ENCODE measurements around the gene C5orf52. TPM values are rescaled to one million over a fixed set of nuclear protein-coding genes. Genes with fewer than 3 reads are reported as not detected.

The C5orf52 gene
- polyA plus RNA-seq, 2 of the 4 experiments (the other 2 are of a cell fraction) = not detected

GRCh38 chr5:157668356-157668755 is 3.0 kb upstream of the C5orf52 start (continued):
- TF ChIP-seq BCL3 (IDR thresholded peaks at IDR 0.05) (no peak), EP300 (IDR thresholded peaks at IDR 0.05) (no peak), MYC (IDR thresholded peaks at IDR 0.05; ENCODE audit: borderline replicate concordance, low read length) (no peak), NPAS2 (CRISPR knock-in tag; IDR thresholded peaks at IDR 0.05; ENCODE audit: borderline replicate concordance) (no peak), HOXB13 (CRISPR knock-in tag; IDR thresholded peaks at IDR 0.05; ENCODE audit: low read depth) (no peak), PBX3 (IDR thresholded peaks at IDR 0.05) (no peak), CBX8 (IDR thresholded peaks at IDR 0.05) (no peak), SREBF2 (IDR thresholded peaks at IDR 0.05) (no peak), EHMT2 (IDR thresholded peaks at IDR 0.05; ENCODE audit: low read depth) (no peak), PHF8 (IDR thresholded peaks at IDR 0.05; ENCODE audit: borderline replicate concordance, low read depth) (no peak)

GRCh38 chr5:157669701-157670097 is 1.6 kb upstream of the C5orf52 start:
- no peak for DNase-seq (ENCODE audit: low read depth in 1 of 2, low spot score in 1 of 2)
- TF ChIP-seq KDM5A (IDR thresholded peaks at IDR 0.05) = no peak
- TF ChIP-seq RAD21 (conservative IDR thresholded peaks at IDR 0.05 in 1 of 2, IDR thresholded peaks at IDR 0.05 in 1 of 2) = no peak
- no peak for TF ChIP-seq EP300 (IDR thresholded peaks at IDR 0.05)
- no peak for TF ChIP-seq CEBPB (IDR thresholded peaks at IDR 0.05)
- TF ChIP-seq MYC (IDR thresholded peaks at IDR 0.05; ENCODE audit: borderline replicate concordance, low read length) = no peak
- TF ChIP-seq RARB (CRISPR knock-in tag; IDR thresholded peaks at IDR 0.05) = no peak
- TF ChIP-seq HEYL (CRISPR knock-in tag; IDR thresholded peaks at IDR 0.05) = no peak
- no peak for TF ChIP-seq E2F6 (IDR thresholded peaks at IDR 0.05; ENCODE audit: borderline replicate concordance, low read depth)
- TF ChIP-seq ESRRA (IDR thresholded peaks at IDR 0.05; ENCODE audit: borderline replicate concordance, low read length) = no peak
- TF ChIP-seq SMC3 (IDR thresholded peaks at IDR 0.05) = no peak
- TF ChIP-seq ATOH8 (CRISPR knock-in tag; IDR thresholded peaks at IDR 0.05; ENCODE audit: low read depth) = no peak
- no peak for TF ChIP-seq FOSB (CRISPR knock-in tag; IDR thresholded peaks at IDR 0.05)
- no peak for TF ChIP-seq MAX (IDR thresholded peaks at IDR 0.05)
- TF ChIP-seq POLR2AphosphoS2 (conservative IDR thresholded peaks at IDR 0.05; ENCODE audit: low read length) = no peak
- TF ChIP-seq HES2 (IDR thresholded peaks at IDR 0.05) = no peak
- TF ChIP-seq PBX3 (IDR thresholded peaks at IDR 0.05) = no peak
- TF ChIP-seq CHD2 (IDR thresholded peaks at IDR 0.05; ENCODE audit: low read length, partially characterized antibody) = no peak
- no peak for TF ChIP-seq HOXA7 (CRISPR knock-in tag; IDR thresholded peaks at IDR 0.05)
- Histone ChIP-seq H3K4me3 (no peak overlapping the region), H3K4me2 (no peak overlapping the region), H3K9me3 (no peaks in the 10 kb centered on the region), H3K4me1 (peaks cover 9% of the 10 kb centered on the region), H3K27ac (no peak overlapping the region)
- 90% methylated on average over 6 of the region's 6 CpGs for WGBS (ENCODE audit: missing lambda C conversion rate)
- ChIA-PET POLR2A (interaction anchor here (1.3 kb wide), 1 partner anchor 62 kb away, joined by 4 read pairs; the partner anchor contains the start of gene THG1L), CTCF (interaction anchor here (0.9 to 6.0 kb wide), 6 partner anchors 9 to 73 kb away, joined by 3 to 58 read pairs (median 4); partner anchors contain the start of gene LSM11)
- ATAC-seq = no peak
- no peak for FAIRE-seq

All from A549 (cell line).